CD4-positive, alpha-beta memory T cell (primary cell): Measurements from ENCODE around the gene MT1F. TPM values are rescaled to one million over a fixed set of nuclear protein-coding genes. Genes with fewer than 3 reads are reported as not detected.

Experiments
- CTCF ChIA-PET: fragments of 350-600 bp; sonication (Branson Sonifier 250); formaldehyde crosslinking; loops from one replicate; lab custom pipeline; 2021; ENCODE audit warnings: inconsistent platforms; ENCODE audit not compliant: partially characterized antibody; lab: Charles Lee
- POLR2A ChIA-PET: fragments of 350-600 bp; sonication (Branson Sonifier 250); formaldehyde crosslinking; loops from one replicate; lab custom pipeline; 2021; ENCODE audit not compliant: partially characterized antibody; lab: Charles Lee
- DNase-seq, 5 donors: peaks; one replicate each; pipeline versions ENCODE4 v3.0.0 to v3.0.0-alpha.2; 2020 to 2022; ENCODE audit warnings: mixed read lengths in 1 of 5
- H3K27ac ChIP-seq: one replicate; pipeline ENCODE4 v1.7.0; 2013; ENCODE audit warnings: low read depth, low read length
- H3K27me3 ChIP-seq: 2 replicates; pipeline ENCODE4 v1.7.0; 2013; ENCODE audit warnings: mild to moderate bottlenecking, low read length, moderate library complexity; ENCODE audit not compliant: insufficient read depth
- H3K36me3 ChIP-seq: 2 replicates; pipeline ENCODE4 v1.7.0; 2013; ENCODE audit warnings: mild to moderate bottlenecking, low read length, moderate library complexity; ENCODE audit not compliant: insufficient read depth
- H3K4me1 ChIP-seq: 2 replicates; pipeline ENCODE4 v1.7.0; 2013; ENCODE audit warnings: mild to moderate bottlenecking, low read length, moderate library complexity; ENCODE audit not compliant: insufficient read depth
- H3K4me3 ChIP-seq, 2 donors: one replicate each; pipeline ENCODE4 v1.7.0; 2013; ENCODE audit warnings: low read length in 2 of 2, mild to moderate bottlenecking in 1 of 2
- H3K9me3 ChIP-seq, 2 donors: one replicate each; pipeline ENCODE4 v1.7.0; 2013; ENCODE audit warnings: low read length in 2 of 2, control low read depth in 1 of 2; ENCODE audit not compliant: control insufficient read depth in 1 of 2
- H3K27ac Mint-ChIP-seq, 7 donors: one replicate each; pipeline ENCODE4 v1.8.0; 2020 to 2021; ENCODE audit warnings: mixed read lengths in 7 of 7, mild to moderate bottlenecking in 6 of 7, inconsistent platforms in 3 of 7, moderate library complexity in 3 of 7
- H3K27me3 Mint-ChIP-seq, 2 donors: one replicate each; pipeline ENCODE4 v1.8.0; 2020 to 2021; ENCODE audit warnings: mixed read lengths in 2 of 2
- H3K36me3 Mint-ChIP-seq, 2 donors: one replicate each; pipeline ENCODE4 v1.8.0; 2020 to 2021; ENCODE audit warnings: mixed read lengths in 2 of 2, inconsistent platforms in 1 of 2, mild to moderate bottlenecking in 1 of 2
- H3K4me1 Mint-ChIP-seq, 4 donors: one replicate each; pipeline ENCODE4 v1.8.0; 2020 to 2021; ENCODE audit warnings: mixed read lengths in 4 of 4, mild to moderate bottlenecking in 1 of 4
- H3K4me3 Mint-ChIP-seq, 8 donors: one replicate each; pipeline ENCODE4 v1.8.0; 2020 to 2021; ENCODE audit warnings: mixed read lengths in 8 of 8, mild to moderate bottlenecking in 7 of 8, moderate library complexity in 6 of 8, inconsistent platforms in 3 of 8
- H3K9me3 Mint-ChIP-seq, 8 donors: one replicate each; pipeline ENCODE4 v1.8.0; 2020 to 2021; ENCODE audit warnings: mixed read lengths in 8 of 8, mild to moderate bottlenecking in 5 of 8, inconsistent platforms in 3 of 8, moderate library complexity in 1 of 8
- intact Hi-C: fragments of 100-400 bp; cut with micrococcal nuclease; formaldehyde crosslinking; loops from one replicate; pipeline ENCODE4 v1.15.1; 2023
- polyA plus RNA-seq, 2 donors: library from polyadenylated mRNA; unstranded; fragments of 300-500 nt; fragmentation: Illumina TruSeq; gene quantifications; one replicate each; pipeline ENCODE4 v1.2.3, GENCODE V29; 2021
- total RNA-seq, 2 experiments: library from RNA; stranded (reverse); gene quantifications; one replicate each; pipeline ENCODE4 v1.2.3, GENCODE V29; 2021

MT1F gene
- total and polyA plus RNA-seq, 4 experiments from 2014 or later: 8.3 to 28.9 (median 12.5) TPM

DNA sequence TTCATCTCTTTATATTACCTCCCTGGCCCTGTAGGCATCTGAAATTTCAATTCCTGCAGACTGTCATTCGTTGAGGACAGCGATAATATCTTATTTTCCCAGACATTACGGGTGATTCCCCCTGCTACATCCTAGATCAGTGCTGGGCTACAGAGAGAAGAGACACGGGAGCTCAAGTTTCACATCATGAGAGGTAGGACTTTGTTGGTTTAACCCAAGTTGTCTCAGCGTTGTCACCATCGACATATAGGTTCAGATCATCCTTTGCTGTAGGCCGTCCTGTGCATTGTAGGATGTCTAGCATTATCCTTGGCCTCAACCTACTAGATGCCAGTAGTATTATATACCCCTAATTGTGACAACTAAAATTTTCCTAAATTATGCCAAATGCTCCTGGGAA is 43.8 kb downstream of the MT1F start:
- CTCF ChIA-PET: interaction anchor here (0.6 to 4.4 kb wide), 40 partner anchors 8 to 756 kb away, joined by 3 to 150 read pairs (median 6); partner anchors contain the start of genes BBS2, MT1E, MT1F and MT1X
- H3K27ac Mint-ChIP-seq: peak overlapping the region in 5 of 7 donors; percentile 4 to 88 (median 50)
- H3K4me3 Mint-ChIP-seq: no peak overlapping the region

DNA sequence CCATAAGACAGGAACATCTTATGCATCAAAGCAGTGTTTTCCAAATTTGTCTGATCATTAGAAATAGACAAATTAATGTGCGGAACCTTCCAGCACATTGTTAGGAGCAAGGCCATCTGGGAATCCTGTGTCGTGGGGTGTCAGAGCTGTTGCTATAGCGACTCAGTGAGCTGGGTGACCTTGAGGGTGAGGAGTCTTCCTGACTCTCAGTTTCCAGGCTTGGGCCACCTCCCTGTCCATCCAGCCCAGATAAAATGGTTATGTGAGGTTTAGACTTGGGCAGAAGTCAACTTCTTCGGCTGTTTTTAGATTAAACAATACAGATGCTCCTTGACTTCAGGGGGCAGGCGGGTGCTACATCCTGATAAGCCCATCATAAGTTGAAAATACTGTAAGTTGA is 45.1 kb downstream of the MT1F start:
- no peaks in the 10 kb centered on the region for H3K27me3 ChIP-seq
- intact Hi-C loops: loop anchor here (1.0 kb wide), 6 partner anchors 21 to 189 kb away; partner anchors contain the start of genes MT1X and MT2A
- DNase-seq: no peak
- no peak overlapping the region for H3K27ac ChIP-seq
- Mint-ChIP-seq H3K4me1 (peaks cover 7 to 11% (median 8%) of the 10 kb centered on the region in 4 donors), H3K36me3 (no peaks in the 10 kb centered on the region), H3K27me3 (no peaks in the 10 kb centered on the region), H3K4me3 (no peak overlapping the region), H3K9me3 (peaks cover 0 to 1% (median 0%) of the 10 kb centered on the region in 8 donors), H3K27ac (no peak overlapping the region)
- peaks cover 9% of the 10 kb centered on the region for H3K4me1 ChIP-seq
- H3K4me3 ChIP-seq: no peak overlapping the region
- ChIA-PET POLR2A (interaction anchor here (2.0 to 2.9 kb wide), 3 partner anchors 20 to 189 kb away, joined by 10 to 17 read pairs (median 16); partner anchors contain the start of gene MT1X), CTCF (interaction anchor here (1.0 to 4.4 kb wide), 28 partner anchors 7 to 197 kb away, joined by 3 to 150 read pairs (median 6); partner anchors contain the start of genes BBS2 and MT2A)
- H3K9me3 ChIP-seq: no peaks in the 10 kb centered on the region
- no peaks in the 10 kb centered on the region for H3K36me3 ChIP-seq

More for the DNA sequence above, 43.8 kb downstream of the MT1F start:
- intact Hi-C loops: no loop called here
- Mint-ChIP-seq H3K27me3 (no peaks in the 10 kb centered on the region), H3K36me3 (no peaks in the 10 kb centered on the region), H3K4me1 (peaks cover 7 to 8% (median 8%) of the 10 kb centered on the region in 4 donors), H3K9me3 (peaks cover 0 to 7% (median 2%) of the 10 kb centered on the region in 8 donors)
- H3K36me3 ChIP-seq: no peaks in the 10 kb centered on the region
- H3K4me3 ChIP-seq: no peak overlapping the region
- H3K4me1 ChIP-seq: peaks cover 7% of the 10 kb centered on the region
- no peaks in the 10 kb centered on the region for H3K9me3 ChIP-seq
- POLR2A ChIA-PET: interaction anchor here (0.6 to 2.9 kb wide), 9 partner anchors 19 to 235 kb away, joined by 3 to 22 read pairs (median 10); partner anchors contain the start of genes MT1X and MT2A
- no peak overlapping the region for H3K27ac ChIP-seq
- no peaks in the 10 kb centered on the region for H3K27me3 ChIP-seq
- no peak for DNase-seq

Other genes starting within 250 kb of the MT1F start
- 10 to 100 TPM; 59.8 to 67.6 TPM for gene AMFR, start 232.4 kb upstream of the MT1F start, total RNA-seq
- gene AMFR, start 232.4 kb upstream of the MT1F start, polyA plus RNA-seq: 10 to 100 TPM; 45.7 to 61.0 TPM
- 100 to 1,000 TPM; 109 to 110 TPM for gene NUDT21, start 206.6 kb upstream of the MT1F start, total RNA-seq
- gene NUDT21, start 206.6 kb upstream of the MT1F start, polyA plus RNA-seq: 10 to 100 TPM; 78.3 to 98.4 TPM
- gene OGFOD1, start 206.4 kb upstream of the MT1F start, total RNA-seq: 10 to 100 TPM; 42.7 to 47.2 TPM
- gene OGFOD1, start 206.4 kb upstream of the MT1F start, polyA plus RNA-seq: 100 to 1,000 TPM; 115 to 151 TPM
- 10 to 100 TPM; 95.8 to 96.0 TPM for gene BBS2, start 137.9 kb upstream of the MT1F start, total RNA-seq
- 10 to 100 TPM; 36.6 to 39.2 TPM for gene BBS2, start 137.9 kb upstream of the MT1F start, polyA plus RNA-seq
- gene MT4, start 92.9 kb upstream of the MT1F start, total RNA-seq: not detected
- gene MT4, start 92.9 kb upstream of the MT1F start, polyA plus RNA-seq: not detected
- not detected for gene MT3, start 68.4 kb upstream of the MT1F start, total RNA-seq
- 1 to 10 TPM in 1 of 2 donors, not detected in 1; 1.1 TPM for gene MT3, start 68.4 kb upstream of the MT1F start, polyA plus RNA-seq
- gene MT2A, start 49.4 kb upstream of the MT1F start, total RNA-seq: 10 to 100 TPM; 15.8 to 17.7 TPM
- 100 to 1,000 TPM in 1 of 2 donors, 10 to 100 TPM in 1; 87.5 to 226 TPM for gene MT2A, start 49.4 kb upstream of the MT1F start, polyA plus RNA-seq
- gene MT1E, start 32.2 kb upstream of the MT1F start, total RNA-seq: not detected
- 10 to 100 TPM in 1 of 2 donors, 1 to 10 TPM in 1; 6.8 to 16.0 TPM for gene MT1E, start 32.2 kb upstream of the MT1F start, polyA plus RNA-seq
- not detected for gene MT1M, start 25.3 kb upstream of the MT1F start, total RNA-seq
- gene MT1M, start 25.3 kb upstream of the MT1F start, polyA plus RNA-seq: not detected
- gene MT1A, start 19.3 kb upstream of the MT1F start, total RNA-seq: not detected
- gene MT1A, start 19.3 kb upstream of the MT1F start, polyA plus RNA-seq: not detected
- gene MT1B, start 6.1 kb upstream of the MT1F start, total RNA-seq: not detected
- gene MT1B, start 6.1 kb upstream of the MT1F start, polyA plus RNA-seq: not detected
- gene MT1G, start 10.1 kb downstream of the MT1F start, total RNA-seq: not detected
- 1 to 10 TPM in 1 of 2 donors, not detected in 1; 1.3 TPM for gene MT1G, start 10.1 kb downstream of the MT1F start, polyA plus RNA-seq
- under 1 TPM in 1 of 2 experiments, not detected in 1; 0.78 TPM for gene MT1H, start 11.9 kb downstream of the MT1F start, total RNA-seq
- gene MT1H, start 11.9 kb downstream of the MT1F start, polyA plus RNA-seq: not detected
- 10 to 100 TPM; 21.0 to 23.7 TPM for gene MT1X, start 24.5 kb downstream of the MT1F start, total RNA-seq
- 100 to 1,000 TPM in 1 of 2 donors, 10 to 100 TPM in 1; 76.0 to 146 TPM for gene MT1X, start 24.5 kb downstream of the MT1F start, polyA plus RNA-seq
- gene NUP93, start 72.2 kb downstream of the MT1F start, total RNA-seq: 10 to 100 TPM; 48.0 to 56.5 TPM
- 10 to 100 TPM; 63.1 to 73.2 TPM for gene NUP93, start 72.2 kb downstream of the MT1F start, polyA plus RNA-seq
- not detected for gene SLC12A3, start 207.2 kb downstream of the MT1F start, total RNA-seq
- not detected for gene SLC12A3, start 207.2 kb downstream of the MT1F start, polyA plus RNA-seq